Stimulated activated CD8-positive, alpha-beta memory T cell treated with anti-CD3 and anti-CD28 coated beads, Interleukin-12 subunit alpha, Interleukin-12 subunit beta, amount 100 ng/mL, for 1 hour (primary cell): ENCODE measurements around the gene ITGB6.

Source experiments
- DNase-seq: peaks from one replicate; pipeline ENCODE4 v3.0.0-alpha.2; 2020; ENCODE audit warnings: low read depth

ITGB6 gene

GRCh38 chr2:160221391-160222276 is 21.6 kb upstream of the ITGB6 start:
- no peak for DNase-seq

- DNase-seq = no peak
These were observed 20.5 kb upstream of the ITGB6 start for GRCh38 chr2:160220545-160221009.

- DNase-seq = no peak
These were observed 20.0 kb upstream of the ITGB6 start for GRCh38 chr2:160220026-160220425.

DNA sequence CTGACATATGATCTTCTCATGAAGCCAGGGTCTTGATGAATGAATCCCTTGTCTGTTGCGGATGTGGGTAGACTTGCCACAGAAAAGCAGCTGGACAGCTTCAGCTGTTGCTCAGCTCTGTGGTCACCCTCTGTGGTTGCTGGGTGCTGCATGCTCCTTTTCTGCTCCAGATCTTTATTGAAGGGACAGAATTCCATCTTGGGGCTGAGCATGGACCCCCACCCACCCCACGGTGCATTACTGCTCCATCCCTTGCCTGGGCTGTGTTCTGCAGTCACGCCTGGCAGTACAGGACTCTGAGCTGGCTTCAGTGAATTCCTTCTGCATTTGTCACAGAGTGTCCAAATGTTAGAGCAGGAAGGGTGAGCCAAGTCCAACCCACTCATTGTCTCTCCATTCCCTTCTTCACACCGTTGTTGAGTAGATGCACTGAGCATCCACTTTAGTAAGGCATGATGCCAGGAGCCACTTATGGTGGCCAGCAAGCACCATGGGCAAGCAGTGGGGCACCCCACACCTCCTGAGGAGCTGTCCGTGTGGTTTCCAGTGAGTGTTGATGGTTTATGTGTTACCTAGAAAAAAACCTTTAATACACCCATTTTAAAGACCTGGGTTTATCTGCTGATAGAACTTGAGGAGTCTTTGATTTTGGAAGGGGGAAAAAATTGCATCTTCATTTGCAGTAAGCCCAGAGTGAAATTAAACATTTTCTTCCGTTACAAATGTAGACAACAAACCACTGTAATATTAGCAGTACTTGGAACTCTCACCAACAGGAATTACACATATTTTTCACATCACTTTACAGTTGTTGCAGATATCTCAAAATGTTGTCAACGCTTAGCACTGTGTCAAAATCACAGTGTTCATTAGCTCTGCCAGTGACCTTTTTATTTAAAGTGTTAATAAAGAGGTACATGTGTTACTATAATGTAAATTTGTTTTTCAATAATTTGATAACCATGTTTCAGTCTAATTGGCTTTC is 14.7 kb upstream of the ITGB6 start:
- no peak for DNase-seq

- DNase-seq = no peak
These were observed 13.4 kb upstream of the ITGB6 start for GRCh38 chr2:160213511-160213910.

GRCh38 chr2:160210599-160211138 is 10.6 kb upstream of the ITGB6 start:
- peak; percentile 44 for DNase-seq

DNA sequence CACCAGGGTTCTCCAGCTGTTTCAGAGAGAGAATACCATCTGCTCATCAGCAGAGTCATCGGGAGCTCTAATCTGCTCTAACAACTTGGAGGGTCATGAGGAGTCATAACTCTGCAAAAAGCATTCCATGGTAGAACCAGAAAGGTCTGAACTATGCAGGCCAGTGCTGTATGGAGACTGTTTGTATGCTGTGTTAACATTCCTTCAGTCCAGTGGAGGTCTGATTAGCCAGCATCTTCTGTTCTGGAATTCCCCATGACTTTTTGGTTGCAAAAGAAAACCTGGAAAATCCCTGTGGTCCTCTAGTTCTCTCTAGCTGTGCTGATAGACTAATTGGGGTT is 9.4 kb upstream of the ITGB6 start:
- DNase-seq = no peak

DNA sequence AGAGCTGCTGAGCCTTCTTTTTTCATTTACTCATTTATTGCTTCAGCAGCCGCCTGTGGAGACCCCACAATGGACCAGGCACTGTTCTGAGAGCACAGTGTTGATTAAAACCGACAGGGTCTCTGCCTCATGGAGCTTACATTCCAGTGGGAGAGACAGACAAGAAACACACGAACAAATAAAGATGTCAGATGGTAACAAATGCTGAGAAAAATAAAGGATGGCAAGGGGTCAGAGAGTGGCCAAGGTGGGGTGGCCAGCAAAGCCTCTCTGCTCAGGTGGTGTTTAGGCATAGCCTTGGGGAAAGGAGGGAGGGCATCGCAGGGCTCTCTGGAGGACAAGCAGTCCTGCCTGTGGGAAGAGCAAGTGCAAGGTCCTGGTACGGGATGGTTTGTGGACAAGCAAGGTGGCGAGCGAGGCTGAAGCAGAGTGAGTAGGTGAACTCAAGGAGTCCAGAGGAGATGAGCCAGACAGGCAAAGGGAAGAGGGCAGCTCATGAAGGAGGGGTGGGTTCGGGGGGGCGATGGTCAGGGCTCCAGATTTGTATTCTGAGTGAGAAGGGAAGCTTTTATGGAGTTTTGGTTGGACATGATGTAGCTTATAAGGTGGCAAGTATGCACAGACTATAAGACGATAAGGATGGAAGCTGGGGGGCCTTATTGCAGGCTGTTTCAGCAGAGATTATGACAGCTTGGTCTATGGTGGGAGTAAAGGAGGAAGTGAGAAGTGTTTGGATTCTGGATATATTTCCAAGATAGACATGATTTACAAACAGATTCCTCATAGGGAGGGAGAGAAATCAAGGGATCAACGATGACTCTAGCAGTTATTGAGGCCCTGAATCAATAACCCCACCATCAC is 8.8 kb upstream of the ITGB6 start:
- DNase-seq = no peak

- no peak for DNase-seq
These were observed 8.0 kb upstream of the ITGB6 start for GRCh38 chr2:160207804-160208654.

- DNase-seq = no peak
These were observed 7.2 kb upstream of the ITGB6 start for GRCh38 chr2:160207271-160207670.

DNA sequence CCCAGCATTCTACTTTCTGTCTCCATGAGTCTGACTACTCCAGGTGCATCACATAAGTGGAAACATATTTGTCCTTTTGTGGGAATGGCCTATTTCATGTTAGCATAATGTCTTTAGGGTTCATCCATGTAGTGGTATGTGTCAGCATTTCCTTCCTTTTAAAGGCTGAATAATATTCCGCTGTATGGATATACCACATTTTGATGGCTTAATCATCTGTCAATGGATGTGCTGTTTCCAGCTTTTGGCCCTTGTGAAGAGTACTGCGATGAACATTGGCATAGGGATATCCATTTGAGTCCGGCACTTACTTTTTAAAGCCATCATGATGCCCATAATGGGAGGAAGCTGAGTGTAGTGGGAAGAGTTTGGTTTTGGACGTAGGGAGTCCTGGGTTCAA is 6.4 kb upstream of the ITGB6 start:
- no peak for DNase-seq

- no peak for DNase-seq
These were observed 5.4 kb upstream of the ITGB6 start for GRCh38 chr2:160205505-160205904.

DNA sequence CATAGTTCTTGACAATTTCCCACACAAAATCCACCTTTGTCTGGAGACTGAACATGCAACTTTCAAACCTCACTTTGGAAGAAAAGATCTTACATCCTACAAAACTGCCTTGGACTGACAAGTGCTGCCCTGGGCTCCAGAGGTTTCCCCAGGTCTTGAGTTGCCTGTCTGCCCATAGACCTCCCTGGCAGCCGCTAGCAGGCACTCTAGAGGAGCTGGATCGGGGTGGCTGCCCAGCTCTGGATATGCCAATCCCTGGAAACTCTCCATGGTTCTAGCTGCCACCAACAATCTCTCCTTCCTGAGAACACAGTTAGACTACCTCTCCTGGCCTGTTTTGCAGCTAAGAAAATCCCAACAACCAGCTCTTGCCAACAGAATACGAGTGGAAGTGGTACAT is 3.4 kb upstream of the ITGB6 start:
- DNase-seq = no peak

GRCh38 chr2:160203007-160203406 is 2.9 kb upstream of the ITGB6 start:
- DNase-seq = no peak

GRCh38 chr2:160201849-160202539 is 1.9 kb upstream of the ITGB6 start:
- DNase-seq = no peak

GRCh38 chr2:160200921-160201320 is 849 bp upstream of the ITGB6 start:
- no peak for DNase-seq

GRCh38 chr2:160199053-160199452 is 1.0 kb downstream of the ITGB6 start:
- no peak for DNase-seq

- DNase-seq = no peak
These were observed 2.5 kb downstream of the ITGB6 start for GRCh38 chr2:160197587-160197986.

DNA sequence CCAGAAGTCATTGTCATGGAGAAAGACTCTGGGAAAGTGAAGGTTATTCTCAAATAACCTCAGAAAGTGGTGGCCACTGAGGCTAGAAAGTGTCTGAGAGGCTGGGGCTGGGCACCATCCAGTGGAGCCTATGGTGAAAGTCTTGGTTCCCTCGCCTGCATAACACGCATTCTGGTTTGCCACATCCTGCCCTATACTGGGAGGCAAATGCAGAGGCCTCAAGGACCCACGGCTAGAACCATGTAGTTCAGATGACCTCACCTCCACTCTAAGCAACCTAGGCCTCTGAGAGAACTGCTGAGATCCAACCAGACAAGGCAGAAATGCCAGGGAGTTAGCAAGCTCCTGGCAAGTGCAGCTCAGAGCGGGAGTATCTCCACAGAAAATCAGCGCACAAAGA is 5.1 kb downstream of the ITGB6 start:
- no peak for DNase-seq

GRCh38 chr2:160194351-160194750 is 5.7 kb downstream of the ITGB6 start:
- no peak for DNase-seq
